GM20431 (cell line): ENCODE data around the gene PCCA.

Experiments used
- in situ Hi-C: fragments of 300-500 bp; cut with MseI, MboI; formaldehyde crosslinking; loops from one replicate; pipeline ENCODE4 v1.15.0; 2020; ENCODE audit warnings: low sequenced_read_pairs; ENCODE audit not compliant: unreplicated experiment

PCCA gene

GRCh38 chr13:100512422-100512821 lies 423.5 kb downstream of the PCCA start:
- in situ Hi-C loops = loop anchor here (25.0 kb wide), 3 partner anchors 275 to 850 kb away; no protein-coding TSS in a partner anchor

GRCh38 chr13:100513171-100513570 lies 424.3 kb downstream of the PCCA start:
- in situ Hi-C loops = loop anchor here (25.0 kb wide), 3 partner anchors 276 to 851 kb away; no protein-coding TSS in a partner anchor

DNA sequence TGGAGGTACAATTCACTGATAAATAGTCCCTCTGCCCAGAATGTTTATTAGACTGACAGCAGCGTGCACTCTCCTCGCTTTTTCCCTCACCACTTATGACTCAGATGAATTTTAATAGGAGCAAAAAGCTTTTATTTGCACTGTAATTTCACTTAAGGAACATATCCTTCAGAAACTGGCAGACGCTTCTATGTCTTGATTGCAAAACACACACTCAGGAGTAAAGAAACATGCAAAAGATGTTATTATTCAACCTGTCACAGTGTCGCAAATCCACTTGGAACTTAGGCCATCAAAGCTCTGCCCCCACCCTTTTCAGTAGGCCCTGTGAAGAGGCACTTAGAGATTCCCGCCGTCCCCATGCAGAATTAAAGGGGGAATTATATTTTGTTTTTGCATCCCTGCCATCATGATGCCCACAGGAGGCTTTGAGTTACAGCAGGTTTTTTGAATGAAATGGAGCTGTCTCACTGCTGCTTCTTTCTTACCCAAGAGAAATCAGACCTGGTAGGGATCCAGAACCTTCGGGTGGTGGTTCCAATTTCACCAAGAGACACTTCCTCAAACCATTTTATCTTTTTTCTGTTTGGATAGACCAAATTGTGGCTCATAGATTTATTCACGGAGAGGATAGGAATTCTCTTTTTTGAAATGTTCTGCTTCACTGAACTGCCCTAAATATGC lies 425.2 kb downstream of the PCCA start:
- in situ Hi-C loops = loop anchor here (25.0 kb wide), 3 partner anchors 277 to 852 kb away; no protein-coding TSS in a partner anchor

- in situ Hi-C loops = loop anchor here (25.0 kb wide), 3 partner anchors 278 to 853 kb away; no protein-coding TSS in a partner anchor
Observed at GRCh38 chr13:100514788-100515409, 426.0 kb downstream of the PCCA start.

DNA sequence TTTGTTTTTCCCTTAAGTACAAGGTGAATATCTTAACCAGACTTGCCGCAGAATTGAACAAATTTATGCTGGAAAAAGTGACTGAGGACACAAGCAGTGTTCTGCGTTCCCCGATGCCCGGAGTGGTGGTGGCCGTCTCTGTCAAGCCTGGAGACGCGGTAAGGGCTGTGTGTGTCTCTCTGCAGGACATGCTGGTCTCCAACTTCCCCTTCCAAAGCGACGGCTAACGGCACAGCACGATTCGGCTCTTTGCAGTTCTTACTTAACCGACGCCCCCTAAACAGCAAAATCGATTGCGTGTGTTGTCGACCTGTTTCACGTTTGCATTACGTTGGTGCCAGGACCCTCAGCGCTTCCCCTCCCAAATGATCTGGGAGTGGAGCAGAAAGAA lies 426.5 kb downstream of the PCCA start:
- in situ Hi-C loops = loop anchor here (25.0 kb wide), 3 partner anchors 278 to 853 kb away; no protein-coding TSS in a partner anchor

DNA sequence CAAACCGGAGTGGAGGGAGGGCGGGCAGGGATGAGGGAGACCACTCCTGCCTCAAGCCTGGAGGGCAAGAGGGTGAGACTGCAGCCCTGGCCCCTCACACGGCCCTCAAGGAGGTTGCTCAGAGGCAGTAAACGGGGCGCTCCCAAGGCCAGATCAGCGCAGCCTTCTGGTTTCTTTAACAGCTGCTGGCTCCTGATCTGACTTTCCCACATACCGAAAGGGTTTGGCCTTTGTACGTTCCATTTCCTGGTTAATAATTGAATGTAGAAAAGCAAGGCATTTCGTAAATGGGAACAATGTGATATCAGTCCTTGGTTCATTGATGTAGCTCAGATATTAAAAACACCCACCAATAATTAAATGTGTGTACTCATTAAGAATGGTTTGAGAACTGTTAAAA lies 428.2 kb downstream of the PCCA start:
- in situ Hi-C loops = loop anchor here (25.0 kb wide), 3 partner anchors 280 to 855 kb away; no protein-coding TSS in a partner anchor

GRCh38 chr13:100517728-100518127 lies 428.8 kb downstream of the PCCA start:
- in situ Hi-C loops = loop anchor here (25.0 kb wide), 3 partner anchors 280 to 855 kb away; no protein-coding TSS in a partner anchor

DNA sequence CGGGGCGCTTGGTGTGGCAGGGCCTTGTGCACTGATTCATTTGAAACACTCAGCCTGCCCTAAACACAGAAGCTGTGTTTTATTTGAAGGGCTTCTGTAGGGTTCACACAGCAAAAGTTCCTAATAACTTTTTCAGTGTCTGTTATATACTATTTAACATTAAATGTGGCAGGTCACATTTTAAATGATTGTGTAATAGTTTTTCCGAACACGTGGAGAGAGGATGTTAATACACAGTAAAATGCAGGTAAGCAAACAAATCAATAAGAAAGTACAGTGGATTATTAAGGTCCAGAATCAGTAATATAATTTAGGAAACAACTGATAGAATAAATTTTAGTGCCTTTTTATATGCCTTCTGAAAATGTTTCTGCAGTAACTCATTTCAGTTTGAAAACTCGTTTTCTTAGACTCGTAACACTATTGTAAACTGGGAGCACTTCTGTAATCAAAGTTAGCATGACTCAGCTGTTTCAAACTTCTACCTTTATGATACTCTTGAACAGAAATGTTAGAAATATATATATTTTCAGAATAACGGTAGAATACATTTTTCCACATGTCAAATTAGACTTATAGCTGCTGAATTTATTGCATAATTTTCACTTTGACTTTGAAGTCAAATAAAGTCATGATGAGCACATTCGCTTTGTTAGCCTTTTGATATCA lies 429.6 kb downstream of the PCCA start:
- in situ Hi-C loops = loop anchor here (25.0 kb wide), 3 partner anchors 281 to 856 kb away; no protein-coding TSS in a partner anchor

- in situ Hi-C loops = loop anchor here (25.0 kb wide), 3 partner anchors 282 to 857 kb away; no protein-coding TSS in a partner anchor
Observed at GRCh38 chr13:100519626-100520025, 430.7 kb downstream of the PCCA start.

- in situ Hi-C loops = loop anchor here (25.0 kb wide), 3 partner anchors 284 to 859 kb away; no protein-coding TSS in a partner anchor
Observed at GRCh38 chr13:100520936-100521850, 432.3 kb downstream of the PCCA start.

DNA sequence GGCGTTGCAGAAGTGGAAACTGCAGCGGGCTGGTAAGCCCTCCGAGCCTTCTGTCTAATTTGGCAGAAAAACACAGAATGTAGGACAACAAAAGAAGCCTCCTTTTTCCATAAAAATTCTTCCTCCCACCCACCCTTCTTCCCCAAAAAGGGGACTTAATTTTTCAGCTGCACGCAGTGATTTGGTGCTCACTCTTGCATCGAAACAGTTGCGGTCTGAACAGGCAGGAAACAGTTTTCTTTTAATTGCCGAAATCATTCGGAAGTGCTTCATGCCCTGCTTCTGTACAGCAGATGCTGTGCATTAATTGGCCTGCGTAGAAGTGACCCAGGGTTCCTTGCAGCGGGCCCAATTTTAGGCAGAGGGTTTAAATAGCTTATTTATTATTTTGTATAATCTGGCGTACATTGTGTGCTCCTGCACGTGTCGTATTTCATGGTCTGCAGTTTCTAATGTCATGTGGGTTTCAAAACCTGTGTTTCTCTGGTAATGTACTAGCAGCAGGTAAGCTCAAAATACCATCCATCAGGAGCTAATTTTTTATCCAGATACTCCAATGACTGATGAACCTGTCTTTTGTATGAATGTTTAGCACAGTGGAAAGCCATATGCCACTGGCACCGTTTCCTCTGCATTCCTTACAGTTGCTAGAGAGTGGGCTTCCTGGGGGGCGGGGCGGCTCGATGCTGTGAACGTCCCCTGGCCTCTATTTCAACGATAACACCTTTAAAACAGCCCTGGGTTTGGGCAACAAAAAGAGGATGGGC lies 433.1 kb downstream of the PCCA start:
- in situ Hi-C loops = loop anchor here (25.0 kb wide), 3 partner anchors 285 to 860 kb away; no protein-coding TSS in a partner anchor

DNA sequence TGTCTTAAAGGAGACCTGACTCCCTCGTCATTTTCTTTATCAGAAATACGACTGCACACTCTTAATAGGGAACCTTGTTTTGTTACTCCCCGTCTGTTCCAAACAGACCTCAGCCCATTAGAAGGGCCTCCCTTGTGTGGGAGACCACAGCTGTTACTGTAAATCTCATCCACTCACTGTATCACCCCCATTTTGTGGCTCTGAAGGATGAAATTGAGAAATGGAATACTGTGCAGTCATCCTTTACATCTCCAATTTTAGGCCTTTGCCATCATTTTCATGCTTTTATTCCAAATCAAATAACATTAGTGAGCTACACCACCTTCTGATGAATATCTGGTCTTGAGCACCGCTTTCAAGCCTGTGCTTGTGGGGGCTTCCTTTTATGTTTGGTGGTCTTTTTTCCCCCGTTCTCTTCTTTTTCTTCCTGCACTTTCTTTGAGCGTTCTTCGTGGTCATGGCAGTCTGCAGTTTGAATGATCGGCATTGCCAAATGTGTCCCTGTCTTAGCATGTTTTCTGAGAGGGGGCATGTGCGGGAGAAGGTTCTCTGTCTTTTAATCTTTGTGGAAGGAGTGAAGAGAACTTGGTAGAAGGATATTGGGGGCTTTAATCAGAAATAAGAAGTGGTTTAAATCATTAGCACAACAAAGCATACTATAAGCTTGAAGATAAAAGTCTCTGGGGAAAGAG lies 433.9 kb downstream of the PCCA start:
- in situ Hi-C loops = loop anchor here (25.0 kb wide), 3 partner anchors 285 to 860 kb away; no protein-coding TSS in a partner anchor

- in situ Hi-C loops = loop anchor here (25.0 kb wide), 3 partner anchors 286 to 861 kb away; no protein-coding TSS in a partner anchor
Observed at GRCh38 chr13:100523411-100523810, 434.5 kb downstream of the PCCA start.

GRCh38 chr13:100523981-100524386 lies 435.1 kb downstream of the PCCA start:
- in situ Hi-C loops = loop anchor here (25.0 kb wide), 3 partner anchors 287 to 862 kb away; no protein-coding TSS in a partner anchor

DNA sequence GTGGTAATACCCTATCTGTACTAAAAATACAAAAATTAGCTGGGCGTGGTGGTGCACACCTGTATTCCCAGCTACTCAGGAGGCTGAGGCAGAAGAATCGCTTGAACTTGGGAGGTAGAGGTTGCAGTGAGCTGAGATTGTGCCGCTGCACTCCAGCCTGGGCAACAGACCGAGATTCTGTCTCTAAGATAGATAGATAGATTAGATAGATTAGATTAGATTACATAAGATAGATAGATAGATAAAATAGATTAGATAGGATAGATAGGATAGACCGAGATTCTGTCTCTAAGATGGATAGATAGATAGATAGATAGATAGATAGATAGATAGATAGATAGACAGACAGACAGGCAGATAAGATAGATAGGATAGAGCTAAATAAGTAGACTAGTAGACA lies 435.8 kb downstream of the PCCA start:
- in situ Hi-C loops = loop anchor here (25.0 kb wide), 3 partner anchors 287 to 862 kb away; no protein-coding TSS in a partner anchor

DNA sequence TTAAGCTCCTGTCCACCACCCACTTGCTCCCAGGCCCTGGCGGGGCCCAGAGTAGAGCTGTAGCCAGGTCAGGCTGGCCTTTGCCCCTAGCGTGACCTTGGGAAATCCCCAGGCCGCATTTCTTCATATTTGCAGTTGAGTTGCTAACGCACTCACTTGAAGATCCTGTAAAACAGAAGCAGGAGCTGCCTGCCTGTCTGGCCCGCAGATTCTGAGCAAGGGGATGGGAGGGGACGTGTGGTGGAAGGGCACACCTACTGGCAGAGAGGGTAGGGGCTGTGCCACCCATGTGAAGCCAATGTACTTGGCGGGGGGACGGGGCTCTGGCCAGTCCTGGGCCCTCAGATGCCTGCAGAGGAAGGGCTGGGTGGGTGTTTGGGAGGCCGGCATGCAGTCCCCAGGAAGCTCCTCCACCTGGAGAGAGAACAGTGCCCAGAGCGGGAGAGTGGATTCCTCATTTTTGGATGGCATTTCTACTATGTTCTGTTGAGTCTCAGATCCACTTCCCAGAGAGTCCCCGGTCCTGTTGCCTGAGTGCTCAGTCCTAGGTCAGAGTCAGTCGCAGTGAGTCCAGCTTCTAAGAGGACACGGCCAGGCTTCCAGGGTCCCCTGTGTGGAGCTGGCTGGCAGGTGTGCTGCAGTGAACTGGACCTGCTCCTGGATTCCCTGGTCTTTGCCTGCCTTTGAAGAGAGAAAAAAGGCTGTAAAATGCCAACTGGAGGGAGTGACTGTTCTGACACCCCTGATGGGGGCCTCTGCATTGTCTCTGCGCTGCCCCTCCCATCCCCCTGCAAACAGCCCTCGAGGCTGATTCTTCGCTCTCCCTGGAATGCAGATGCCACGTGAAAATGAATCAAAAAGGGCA lies 436.8 kb downstream of the PCCA start:
- in situ Hi-C loops = no loop called here
